ENCODE results near the gene SDK2.

DNA sequence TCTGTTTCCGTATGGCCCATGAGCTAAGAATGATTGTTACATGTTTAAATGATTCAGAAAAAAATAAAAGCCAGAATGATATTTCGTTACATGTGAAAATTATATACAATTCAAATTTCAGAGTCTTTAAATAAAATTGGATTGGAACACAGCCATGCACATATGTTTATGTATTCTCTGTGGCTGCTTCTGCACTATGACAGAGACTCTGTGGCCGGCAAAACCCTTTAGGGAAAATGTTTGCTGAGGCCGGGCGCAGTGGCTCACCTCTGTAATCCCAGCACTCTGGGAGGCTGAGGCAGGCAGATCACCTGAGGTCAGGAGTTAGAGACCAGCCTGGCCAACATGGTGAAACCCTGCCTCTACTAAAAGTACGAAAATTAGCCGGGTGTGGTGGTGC lies 316.6 kb downstream of the SDK2 start:
- no peak for TF ChIP-seq ZFX (CRISPR knock-in tag; IDR thresholded peaks at IDR 0.05)
- no peak for TF ChIP-seq TEAD4 (IDR thresholded peaks at IDR 0.05; ENCODE audit: low read length)
- no peak for TF ChIP-seq TEAD4 (CRISPR knock-in tag; IDR thresholded peaks at IDR 0.05; ENCODE audit: borderline replicate concordance)
- TF ChIP-seq COPS2 (conservative IDR thresholded peaks at IDR 0.05): no peak
- TF ChIP-seq, protein P1, sequence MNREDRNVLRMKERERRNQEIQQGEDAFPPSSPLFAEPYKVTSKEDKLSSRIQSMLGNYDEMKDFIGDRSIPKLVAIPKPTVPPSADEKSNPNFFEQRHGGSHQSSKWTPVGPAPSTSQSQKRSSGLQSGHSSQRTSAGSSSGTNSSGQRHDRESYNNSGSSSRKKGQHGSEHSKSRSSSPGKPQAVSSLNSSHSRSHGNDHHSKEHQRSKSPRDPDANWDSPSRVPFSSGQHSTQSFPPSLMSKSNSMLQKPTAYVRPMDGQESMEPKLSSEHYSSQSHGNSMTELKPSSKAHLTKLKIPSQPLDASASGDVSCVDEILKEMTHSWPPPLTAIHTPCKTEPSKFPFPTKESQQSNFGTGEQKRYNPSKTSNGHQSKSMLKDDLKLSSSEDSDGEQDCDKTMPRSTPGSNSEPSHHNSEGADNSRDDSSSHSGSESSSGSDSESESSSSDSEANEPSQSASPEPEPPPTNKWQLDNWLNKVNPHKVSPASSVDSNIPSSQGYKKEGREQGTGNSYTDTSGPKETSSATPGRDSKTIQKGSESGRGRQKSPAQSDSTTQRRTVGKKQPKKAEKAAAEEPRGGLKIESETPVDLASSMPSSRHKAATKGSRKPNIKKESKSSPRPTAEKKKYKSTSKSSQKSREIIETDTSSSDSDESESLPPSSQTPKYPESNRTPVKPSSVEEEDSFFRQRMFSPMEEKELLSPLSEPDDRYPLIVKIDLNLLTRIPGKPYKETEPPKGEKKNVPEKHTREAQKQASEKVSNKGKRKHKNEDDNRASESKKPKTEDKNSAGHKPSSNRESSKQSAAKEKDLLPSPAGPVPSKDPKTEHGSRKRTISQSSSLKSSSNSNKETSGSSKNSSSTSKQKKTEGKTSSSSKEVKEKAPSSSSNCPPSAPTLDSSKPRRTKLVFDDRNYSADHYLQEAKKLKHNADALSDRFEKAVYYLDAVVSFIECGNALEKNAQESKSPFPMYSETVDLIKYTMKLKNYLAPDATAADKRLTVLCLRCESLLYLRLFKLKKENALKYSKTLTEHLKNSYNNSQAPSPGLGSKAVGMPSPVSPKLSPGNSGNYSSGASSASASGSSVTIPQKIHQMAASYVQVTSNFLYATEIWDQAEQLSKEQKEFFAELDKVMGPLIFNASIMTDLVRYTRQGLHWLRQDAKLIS (CRISPR knock-in tag; IDR thresholded peaks at IDR 0.05): no peak
- TF ChIP-seq XRCC5 (IDR thresholded peaks at IDR 0.05; ENCODE audit: low read depth, low read length): no peak
- no peak for TF ChIP-seq POLR2A (conservative IDR thresholded peaks at IDR 0.05)
- no peak for TF ChIP-seq U2AF2 (optimal IDR thresholded peaks at IDR 0.05; ENCODE audit: low read depth, low read length)
- TF ChIP-seq HSF4 (CRISPR knock-in tag; IDR thresholded peaks at IDR 0.05; ENCODE audit: borderline replicate concordance): no peak

All from K562 (cell line).